SK-N-MC (cell line): ENCODE measurements around the gene MCTP2.

ENCODE experiments used
- DNase-seq: peaks from one replicate; pipeline ENCODE4 v3.0.0-alpha.2; 2011; ENCODE audit warnings: low read depth, low spot score
- H3K27ac ChIP-seq: fragments of 200-600 bp; sonication (generic); 2 replicates; pipeline ENCODE4 v1.5.1; 2016; ENCODE audit warnings: mixed run types
- H3K36me3 ChIP-seq: fragments of 200-600 bp; sonication (generic); 2 replicates; pipeline ENCODE4 v1.6.1; 2017; ENCODE audit warnings: antibody characterized with exemption, low read length, mixed read lengths; ENCODE audit not compliant: insufficient read depth
- H3K4me3 ChIP-seq: fragments of 200-600 bp; sonication (generic); 2 replicates; pipeline ENCODE4 v1.5.1; 2016
- H3K9ac ChIP-seq: fragments of 200-600 bp; sonication (generic); 2 replicates; pipeline ENCODE4 v1.8.0; 2017; ENCODE audit warnings: mixed run types, mixed read lengths; ENCODE audit not compliant: insufficient read length
- H3K9me3 ChIP-seq: fragments of 200-600 bp; sonication (generic); 2 replicates; pipeline ENCODE4 v1.6.1; 2017; ENCODE audit warnings: low read depth, mild to moderate bottlenecking, antibody characterized with exemption, low read length, moderate library complexity, mixed read lengths
- EZH2 ChIP-seq: fragments of 200-600 bp; sonication (generic); IDR thresholded peaks from one replicate; pipeline ENCODE4 v1.6.1; 2017; ENCODE audit warnings: antibody characterized with exemption
- FOXP2 ChIP-seq: optimal IDR thresholded peaks from 2 replicates; pipeline ENCODE3; 2011; ENCODE audit warnings: mild to moderate bottlenecking, moderate library complexity; ENCODE audit not compliant: insufficient read depth; ENCODE audit errors: extremely low read length, control extremely low read depth
- POLR2AphosphoS5 ChIP-seq: IDR thresholded peaks from 2 replicates; pipeline ENCODE4 v1.6.1; 2012; ENCODE audit warnings: mild to moderate bottlenecking, low read depth, low read length, borderline replicate concordance

MCTP2 gene

GRCh38 chr15:94404733-94405283 is 173.4 kb downstream of the MCTP2 start:
- H3K27ac ChIP-seq, result no peak overlapping the region
- DNase-seq, result no peak
- no peaks in the 10 kb centered on the region for H3K9me3 ChIP-seq
- no peaks in the 10 kb centered on the region for H3K36me3 ChIP-seq
- H3K9ac ChIP-seq, result no peak overlapping the region
- H3K4me3 ChIP-seq, result no peak overlapping the region
- no peak for TF ChIP-seq FOXP2
- no peak for TF ChIP-seq POLR2AphosphoS5
- no peak for TF ChIP-seq EZH2

- H3K9ac ChIP-seq, result no peak overlapping the region
- H3K27ac ChIP-seq, result no peak overlapping the region
- no peak for DNase-seq
- H3K36me3 ChIP-seq, result no peaks in the 10 kb centered on the region
- H3K4me3 ChIP-seq, result no peak overlapping the region
- no peaks in the 10 kb centered on the region for H3K9me3 ChIP-seq
- TF ChIP-seq EZH2, result no peak
- TF ChIP-seq FOXP2, result no peak
- no peak for TF ChIP-seq POLR2AphosphoS5
Observed at GRCh38 chr15:94411285-94411684, 179.9 kb downstream of the MCTP2 start.

GRCh38 chr15:94411846-94412245 is 180.5 kb downstream of the MCTP2 start:
- H3K36me3 ChIP-seq, result no peaks in the 10 kb centered on the region
- TF ChIP-seq POLR2AphosphoS5 (no peak), FOXP2 (no peak), EZH2 (no peak)
- H3K9me3 ChIP-seq, result no peaks in the 10 kb centered on the region
- no peak overlapping the region for H3K4me3 ChIP-seq
- no peak overlapping the region for H3K9ac ChIP-seq
- no peak overlapping the region for H3K27ac ChIP-seq
- no peak for DNase-seq

- Histone ChIP-seq H3K4me3 (no peak overlapping the region), H3K27ac (no peak overlapping the region), H3K36me3 (no peaks in the 10 kb centered on the region), H3K9ac (no peak overlapping the region), H3K9me3 (no peaks in the 10 kb centered on the region)
- DNase-seq, result no peak
- no peak for TF ChIP-seq POLR2AphosphoS5
- TF ChIP-seq FOXP2, result no peak
- TF ChIP-seq EZH2, result no peak
Observed at GRCh38 chr15:94412979-94413746, 181.8 kb downstream of the MCTP2 start.

- H3K9me3 ChIP-seq, result no peaks in the 10 kb centered on the region
- no peaks in the 10 kb centered on the region for H3K36me3 ChIP-seq
- no peak overlapping the region for H3K9ac ChIP-seq
- no peak for DNase-seq
- no peak overlapping the region for H3K27ac ChIP-seq
- TF ChIP-seq FOXP2 (no peak), EZH2 (no peak), POLR2AphosphoS5 (no peak)
- no peak overlapping the region for H3K4me3 ChIP-seq
Observed at GRCh38 chr15:94414916-94415315, 183.6 kb downstream of the MCTP2 start.

GRCh38 chr15:94416267-94416666 is 184.9 kb downstream of the MCTP2 start:
- TF ChIP-seq POLR2AphosphoS5, result no peak
- no peak for TF ChIP-seq FOXP2
- no peak for TF ChIP-seq EZH2
- DNase-seq, result no peak
- Histone ChIP-seq H3K36me3 (no peaks in the 10 kb centered on the region), H3K9me3 (no peaks in the 10 kb centered on the region), H3K9ac (no peak overlapping the region), H3K27ac (no peak overlapping the region), H3K4me3 (no peak overlapping the region)

GRCh38 chr15:94416820-94417219 is 185.5 kb downstream of the MCTP2 start:
- no peak for TF ChIP-seq FOXP2
- no peak for TF ChIP-seq EZH2
- TF ChIP-seq POLR2AphosphoS5, result no peak
- no peak overlapping the region for H3K9ac ChIP-seq
- no peaks in the 10 kb centered on the region for H3K36me3 ChIP-seq
- DNase-seq, result no peak
- no peaks in the 10 kb centered on the region for H3K9me3 ChIP-seq
- no peak overlapping the region for H3K4me3 ChIP-seq
- no peak overlapping the region for H3K27ac ChIP-seq

GRCh38 chr15:94417501-94418293 is 186.3 kb downstream of the MCTP2 start:
- Histone ChIP-seq H3K9me3 (no peaks in the 10 kb centered on the region), H3K4me3 (no peak overlapping the region), H3K9ac (no peak overlapping the region), H3K36me3 (no peaks in the 10 kb centered on the region), H3K27ac (no peak overlapping the region)
- DNase-seq, result no peak
- TF ChIP-seq POLR2AphosphoS5 (no peak), EZH2 (no peak), FOXP2 (no peak)
